ENCODE measurements around the gene ARHGAP8.

- no peak for TF ChIP-seq CTCF (IDR thresholded peaks at IDR 0.05)
- TF ChIP-seq POLR2A (IDR thresholded peaks at IDR 0.05), result no peak
Measured at GRCh38 chr22:44907765-44908737, 155.7 kb downstream of the ARHGAP8 start.

Data from body of pancreas (tissue), 4 donors.